Kidney (tissue), 14 donors: ENCODE measurements around the gene ZNF354C. TPM values are rescaled to one million over a fixed set of nuclear protein-coding genes. Genes with fewer than 3 reads are reported as not detected.

Experiments used
- DNase-seq, 5 donors: peaks; one replicate each; pipeline ENCODE4 v3.0.0-alpha.2; 2013 to 2020
- FAIRE-seq: peaks from 2 replicates; lab custom pipeline; 2012; peaks lifted over from hg19 to GRCh38; lab: Jason Lieb, UNC
- H3K27ac ChIP-seq, 2 donors: one replicate each; pipeline ENCODE4 v1.7.0; 2013; ENCODE audit warnings: low read depth in 2 of 2, low read length in 2 of 2, inconsistent platforms in 1 of 2
- H3K27me3 ChIP-seq: one replicate; pipeline ENCODE4 v1.7.1; 2013; ENCODE audit warnings: low read length, inconsistent platforms; ENCODE audit not compliant: control insufficient read depth, insufficient read depth
- H3K36me3 ChIP-seq, 3 donors: one replicate each; pipeline versions ENCODE4 v1.7.0 to v1.7.1; 2013; ENCODE audit warnings: low read length in 3 of 3, control low read depth in 1 of 3, inconsistent platforms in 1 of 3; ENCODE audit not compliant: insufficient read depth in 3 of 3, control insufficient read depth in 2 of 3
- H3K4me1 ChIP-seq, 3 donors: one replicate each; pipeline versions ENCODE4 v1.7.0 to v1.7.1; 2013; ENCODE audit warnings: low read length in 3 of 3, inconsistent platforms in 1 of 3, low read depth in 1 of 3; ENCODE audit not compliant: control insufficient read depth in 2 of 3, insufficient read depth in 2 of 3
- H3K4me3 ChIP-seq, 3 donors: one replicate each; pipeline versions ENCODE4 v1.7.0 to v1.8.1; 2013; ENCODE audit warnings: low read length in 3 of 3, control low read depth in 1 of 3, inconsistent platforms in 1 of 3
- H3K9ac ChIP-seq, 3 donors: one replicate each; pipeline versions ENCODE4 v1.7.0 to v1.7.1; 2013; ENCODE audit warnings: low read length in 3 of 3, control low read depth in 1 of 3, inconsistent platforms in 1 of 3
- H3K9me3 ChIP-seq, 3 donors: one replicate each; pipeline versions ENCODE4 v1.7.0 to v1.7.1; 2013; ENCODE audit warnings: low read length in 3 of 3, control low read depth in 1 of 3, inconsistent platforms in 1 of 3; ENCODE audit not compliant: control insufficient read depth in 2 of 3, insufficient read depth in 1 of 3
- intact Hi-C: fragments of 100-400 bp; cut with DNase I; formaldehyde crosslinking; loops from one replicate; pipeline ENCODE4 v1.11.1; 2022
- polyA plus RNA-seq: library from polyadenylated mRNA; stranded (reverse); fragments of 350-450 nt; fragmentation: Illumina TruSeq; extraction: RNeasy Lipid Tissue Mini Kit (QIAGEN cat#74804); gene quantifications from one replicate; pipeline ENCODE4 v1.2.3, GENCODE V29; 2014; ENCODE audit warnings: low read depth, low replicate concordance; ENCODE audit not compliant: insufficient read depth
- total RNA-seq: library from RNA; stranded (reverse); fragmentation: NEBNext Ultra II Directional; extraction: Animal tissue kit (Norgen Biotek cat#: 25700); gene quantifications from one replicate; pipeline ENCODE4 v1.2.1, GENCODE V29; 2021
- TF ChIP-seq, protein P1 (sequence below): IDR thresholded peaks from 3 replicates; pipeline ENCODE4 v1.5.1; 2012; ENCODE audit warnings: mild to moderate bottlenecking, moderate library complexity, borderline replicate concordance; ENCODE audit not compliant: insufficient read depth; ENCODE audit errors: extremely low read depth
- donor health status: control.
- donor health status: control.
- donor health status: control.
- donor health status: control.
- donor health status: control.
- donor health status: DM: yes; HTN: yes; CAD: no.
- donor health status: Normal renal cell carcinoma (clear cell type).

ZNF354C gene
- total and polyA plus RNA-seq, 2 donors from 2014 or later = 1.3 to 6.9 TPM

DNA sequence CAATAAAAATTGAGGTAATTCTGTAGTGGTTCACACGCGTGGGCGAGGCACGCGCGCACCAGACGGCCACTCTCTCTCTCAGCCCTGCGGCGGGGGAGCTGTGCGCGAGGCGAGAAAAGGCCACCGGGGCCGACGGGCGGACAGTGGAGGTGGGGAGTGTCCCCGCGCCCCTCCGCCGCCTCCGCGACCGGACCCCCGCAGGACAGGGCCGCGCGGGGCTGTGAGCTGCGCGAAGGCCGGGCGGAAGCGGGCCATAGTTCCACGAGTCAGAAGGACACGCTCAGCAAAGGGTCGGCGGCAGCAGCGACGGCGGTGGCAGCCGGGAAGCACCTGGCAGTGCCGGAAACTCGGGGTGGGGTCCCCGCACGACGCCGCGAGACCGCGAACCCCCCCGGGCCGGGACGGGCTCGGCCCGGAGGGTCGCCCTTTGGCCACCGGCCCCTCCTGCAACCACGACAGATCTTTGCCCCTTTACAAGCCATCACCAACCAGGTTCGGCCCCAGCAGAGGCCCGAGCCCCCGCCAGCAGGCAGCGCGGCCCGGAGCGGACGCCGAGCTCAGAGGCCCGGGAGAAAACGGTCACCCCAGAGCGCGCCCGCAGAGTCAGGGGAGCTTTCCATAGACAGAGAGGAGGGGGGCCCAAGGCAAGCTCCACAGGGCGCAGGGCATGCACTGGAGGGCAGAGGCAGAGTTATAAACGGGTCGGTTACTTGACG is 60.9 kb downstream of the ZNF354C start:
- TF ChIP-seq, protein P1, sequence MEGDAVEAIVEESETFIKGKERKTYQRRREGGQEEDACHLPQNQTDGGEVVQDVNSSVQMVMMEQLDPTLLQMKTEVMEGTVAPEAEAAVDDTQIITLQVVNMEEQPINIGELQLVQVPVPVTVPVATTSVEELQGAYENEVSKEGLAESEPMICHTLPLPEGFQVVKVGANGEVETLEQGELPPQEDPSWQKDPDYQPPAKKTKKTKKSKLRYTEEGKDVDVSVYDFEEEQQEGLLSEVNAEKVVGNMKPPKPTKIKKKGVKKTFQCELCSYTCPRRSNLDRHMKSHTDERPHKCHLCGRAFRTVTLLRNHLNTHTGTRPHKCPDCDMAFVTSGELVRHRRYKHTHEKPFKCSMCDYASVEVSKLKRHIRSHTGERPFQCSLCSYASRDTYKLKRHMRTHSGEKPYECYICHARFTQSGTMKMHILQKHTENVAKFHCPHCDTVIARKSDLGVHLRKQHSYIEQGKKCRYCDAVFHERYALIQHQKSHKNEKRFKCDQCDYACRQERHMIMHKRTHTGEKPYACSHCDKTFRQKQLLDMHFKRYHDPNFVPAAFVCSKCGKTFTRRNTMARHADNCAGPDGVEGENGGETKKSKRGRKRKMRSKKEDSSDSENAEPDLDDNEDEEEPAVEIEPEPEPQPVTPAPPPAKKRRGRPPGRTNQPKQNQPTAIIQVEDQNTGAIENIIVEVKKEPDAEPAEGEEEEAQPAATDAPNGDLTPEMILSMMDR = no peak
- Histone ChIP-seq H3K4me1 (no peaks in the 10 kb centered on the region), H3K9ac (no peak overlapping the region), H3K27me3 (no peaks in the 10 kb centered on the region), H3K9me3 (no peaks in the 10 kb centered on the region), H3K36me3 (no peaks in the 10 kb centered on the region), H3K27ac (no peak overlapping the region), H3K4me3 (no peak overlapping the region)
- FAIRE-seq = no peak
- intact Hi-C loops = no loop called here
- DNase-seq = peak in 3 of 5 donors; percentile 6 to 61 (median 20)

DNA sequence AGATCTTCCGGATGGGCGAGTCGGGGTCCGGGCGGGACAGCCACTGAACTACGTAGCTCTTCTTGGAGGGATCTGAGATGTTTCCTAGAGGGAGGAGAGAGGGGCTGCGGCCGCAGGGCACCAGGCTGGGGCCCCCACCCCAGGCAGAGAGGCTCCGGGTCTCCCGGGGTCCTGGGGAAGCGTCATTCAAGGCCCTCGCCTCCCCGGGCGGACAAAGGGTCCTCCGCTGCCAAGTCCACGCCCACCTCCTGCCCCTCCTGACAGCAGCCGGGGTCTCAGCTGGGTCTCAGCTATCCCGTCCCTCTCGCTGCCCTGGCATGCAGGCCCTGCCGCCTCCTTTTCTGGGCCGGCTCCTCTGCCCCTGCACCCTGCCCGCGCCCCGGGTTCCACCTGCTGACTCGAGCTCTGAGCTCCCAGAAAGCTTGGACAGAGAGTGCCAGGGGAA is 61.5 kb downstream of the ZNF354C start:
- peak in 2 of 5 donors; percentile 18 to 56 for DNase-seq
- no peaks in the 10 kb centered on the region for H3K36me3 ChIP-seq
- no peak overlapping the region for H3K4me3 ChIP-seq
- no peak overlapping the region for H3K27ac ChIP-seq
- H3K27me3 ChIP-seq = no peaks in the 10 kb centered on the region
- H3K9me3 ChIP-seq = no peaks in the 10 kb centered on the region
- intact Hi-C loops = no loop called here
- H3K9ac ChIP-seq = no peak overlapping the region
- no peaks in the 10 kb centered on the region for H3K4me1 ChIP-seq
- TF ChIP-seq, protein P1 = no peak
- no peak for FAIRE-seq

DNA sequence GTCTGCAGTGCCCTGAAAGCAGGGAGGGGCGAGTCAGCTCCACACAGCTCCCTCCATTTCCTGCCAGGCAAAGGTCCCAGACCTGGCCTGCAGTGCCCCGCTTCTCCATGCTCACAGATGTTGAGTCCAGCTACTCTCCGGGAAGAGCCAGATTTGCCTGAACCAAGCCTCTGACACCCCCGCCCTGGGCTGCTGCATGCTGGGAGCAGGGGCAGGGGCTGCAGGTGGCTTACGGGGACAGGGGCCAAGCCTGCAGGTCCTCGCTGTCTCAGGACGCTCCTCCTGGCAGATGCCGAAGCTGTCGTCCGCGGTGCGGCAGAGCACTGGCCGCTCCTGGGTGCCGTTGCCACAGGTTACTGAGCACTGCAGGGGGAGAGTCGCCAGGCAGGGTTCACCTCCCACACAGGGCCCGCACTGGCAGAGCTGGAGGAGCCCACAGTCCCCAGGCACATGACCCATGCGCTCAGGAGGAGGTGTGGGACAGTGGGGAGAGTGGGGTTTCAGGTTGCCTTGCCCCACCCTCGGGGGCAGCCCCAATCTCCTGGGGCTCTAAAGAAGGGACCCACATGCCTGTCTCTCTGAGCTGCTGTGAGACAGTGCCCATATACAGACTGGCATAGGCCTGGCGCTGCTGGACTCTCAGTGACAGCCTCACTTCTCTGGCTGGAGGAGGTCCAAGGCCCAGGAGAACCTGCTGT is 62.4 kb downstream of the ZNF354C start:
- no peak overlapping the region for H3K4me3 ChIP-seq
- H3K27ac ChIP-seq = no peak overlapping the region
- intact Hi-C loops = no loop called here
- TF ChIP-seq, protein P1 = no peak
- FAIRE-seq (no peak), DNase-seq (peak in 2 of 5 donors; percentile 24 to 56)
- no peaks in the 10 kb centered on the region for H3K36me3 ChIP-seq
- no peaks in the 10 kb centered on the region for H3K27me3 ChIP-seq
- no peaks in the 10 kb centered on the region for H3K4me1 ChIP-seq
- no peaks in the 10 kb centered on the region for H3K9me3 ChIP-seq
- H3K9ac ChIP-seq = no peak overlapping the region
